H1 (cell line): Measurements from ENCODE around the gene COL27A1. TPM values are rescaled to one million over a fixed set of nuclear protein-coding genes. Genes with fewer than 3 reads are reported as not detected.

Source experiments
- CBX8 ChIP-seq: fragments of 300-800, 300-1000 bp; sonication (generic); IDR thresholded peaks from 2 replicates; pipeline ENCODE4 v1.7.1; 2016; ENCODE audit warnings: low read depth, low read length, borderline replicate concordance
- CEBPB ChIP-seq: IDR thresholded peaks from 2 replicates; pipeline ENCODE4 v1.6.1; 2012; ENCODE audit warnings: low read depth, low read length
- EP300 ChIP-seq, 2 experiments: IDR thresholded peaks; 1 replicate in 1 of 2; 2 replicates in 1 of 2; pipeline ENCODE4 v1.6.1; 2011 to 2012; ENCODE audit warnings: low read depth in 2 of 2, low read length in 2 of 2, mild to moderate bottlenecking in 2 of 2, borderline replicate concordance in 1 of 2, inconsistent platforms in 1 of 2, moderate library complexity in 1 of 2
- EZH2 ChIP-seq: fragments of 200-600 bp; sonication (generic); IDR thresholded peaks from 2 replicates; pipeline ENCODE4 v1.7.1; 2012; ENCODE audit warnings: low read depth, mild to moderate bottlenecking, moderate library complexity, low read length, inconsistent platforms; ENCODE audit not compliant: severe bottlenecking
- GABPA ChIP-seq: IDR thresholded peaks from 2 replicates; pipeline ENCODE4 v1.6.1; 2011; ENCODE audit warnings: mild to moderate bottlenecking, low read length, moderate library complexity, borderline replicate concordance; ENCODE audit not compliant: insufficient read depth
- GTF2F1 ChIP-seq: IDR thresholded peaks from 2 replicates; pipeline ENCODE4 v1.6.1; 2012; ENCODE audit warnings: low read depth, low read length, improper control_type of control experiment, borderline replicate concordance
- POLR2AphosphoS5 ChIP-seq: IDR thresholded peaks from 2 replicates; pipeline ENCODE4 v1.6.1; 2011; ENCODE audit warnings: low read depth, low read length
- polyA plus RNA-seq, 7 experiments: library from polyadenylated mRNA; depleted of rRNA in 3 of 7; stranded (reverse) in 5 of 7; unstranded in 2 of 7; fragments of >200 nt in 5 of 7; fragments of 200-250 nt in 2 of 7; gene quantifications; 1 replicate in 5 of 7; 2 replicates in 1 of 7; 4 replicates in 1 of 7; pipeline versions ENCODE4 v1.2.1 to v1.2.3, GENCODE V29; 2011 to 2013; ENCODE audit warnings: missing spikeins in 2 of 7, mixed read lengths in 2 of 7
- total RNA-seq: library from RNA; stranded (reverse); fragmentation: NEBNext Ultra II Directional; extraction: Animal tissue kit (Norgen Biotek cat#: 25700); gene quantifications from 2 replicates; pipeline ENCODE4 v1.2.1, GENCODE V29; 2021

Gene COL27A1
- total and polyA plus RNA-seq, 2 of the 8 experiments (the other 6 are each of a cell fraction or from before 2014, with no cell fraction given), result 15.1 to 22.8 TPM

DNA sequence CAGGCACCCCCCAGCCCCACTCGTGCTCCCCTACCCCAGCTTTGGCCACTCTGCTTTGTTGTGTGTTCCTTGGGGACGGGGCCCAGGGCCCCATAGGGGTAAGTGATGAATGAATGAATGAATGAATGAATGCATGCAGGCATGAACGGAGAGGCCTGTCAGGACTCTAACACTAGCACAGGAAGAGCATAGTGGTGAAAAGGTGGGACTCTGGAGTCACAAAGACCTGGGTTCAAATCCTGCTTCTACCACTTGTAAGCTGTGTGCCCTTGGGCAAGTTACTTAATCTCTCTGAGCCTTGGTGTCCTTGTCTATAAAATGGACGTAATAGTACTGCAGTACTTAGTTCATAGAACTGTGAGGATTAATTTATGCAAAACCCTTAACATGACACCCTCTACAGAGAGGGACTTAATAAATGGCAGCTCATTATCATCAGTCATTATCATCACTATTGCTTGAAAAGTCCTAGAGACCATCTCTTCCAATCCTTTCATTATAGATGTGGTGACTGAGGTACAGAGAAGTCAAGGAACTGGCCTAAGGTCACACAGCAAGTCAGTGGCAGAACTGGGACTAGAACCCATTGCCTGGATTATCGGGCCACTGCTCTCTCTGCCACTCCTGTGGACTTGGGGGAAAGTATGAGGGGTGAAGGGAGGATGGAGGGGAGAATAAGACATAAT, 187.6 kb downstream of the COL27A1 start (continued):
- TF ChIP-seq CBX8 (no peak), EZH2 (no peak), GTF2F1 (no peak), GABPA (no peak), POLR2AphosphoS5 (no peak), CEBPB (no peak), EP300 (IDR thresholded peaks at IDR 0.05; ENCODE audit: borderline replicate concordance in 1 of 2, low read depth in 2 of 2, low read length in 2 of 2) (no peak)
